WI38 (cell line): ENCODE results near the gene GDA.

ENCODE experiments used
- H3K4me3 ChIP-seq: 2 replicates; pipeline ENCODE4 v1.5.1; 2011; ENCODE audit warnings: low read depth, mild to moderate bottlenecking, control low read depth, low read length
- TF ChIP-seq, protein P1 (sequence below): IDR thresholded peaks from 2 replicates; pipeline ENCODE4 v1.5.1; 2012; ENCODE audit warnings: low read depth, mild to moderate bottlenecking, control low read depth, low read length

Gene GDA

DNA sequence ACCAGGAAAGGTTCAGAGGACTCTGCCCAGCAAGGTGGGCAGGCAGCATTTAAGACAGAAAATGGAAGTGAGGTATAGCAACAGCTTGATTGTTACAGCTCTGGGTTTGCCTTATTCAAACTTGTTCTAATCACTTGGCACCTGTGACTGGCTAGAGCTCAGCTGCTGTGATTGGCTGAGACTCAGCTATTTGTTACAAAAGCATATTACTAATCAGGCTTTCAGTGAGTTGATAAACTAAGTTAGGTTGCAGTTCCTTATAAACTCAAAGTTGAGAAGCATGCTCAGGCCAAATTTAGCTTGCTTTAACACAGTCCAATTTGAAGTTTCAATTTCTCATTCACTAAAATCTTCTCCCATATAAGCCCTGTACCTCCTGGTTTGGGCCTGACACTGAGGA is 56.3 kb downstream of the GDA start:
- no peak overlapping the region for H3K4me3 ChIP-seq
- TF ChIP-seq, protein P1, sequence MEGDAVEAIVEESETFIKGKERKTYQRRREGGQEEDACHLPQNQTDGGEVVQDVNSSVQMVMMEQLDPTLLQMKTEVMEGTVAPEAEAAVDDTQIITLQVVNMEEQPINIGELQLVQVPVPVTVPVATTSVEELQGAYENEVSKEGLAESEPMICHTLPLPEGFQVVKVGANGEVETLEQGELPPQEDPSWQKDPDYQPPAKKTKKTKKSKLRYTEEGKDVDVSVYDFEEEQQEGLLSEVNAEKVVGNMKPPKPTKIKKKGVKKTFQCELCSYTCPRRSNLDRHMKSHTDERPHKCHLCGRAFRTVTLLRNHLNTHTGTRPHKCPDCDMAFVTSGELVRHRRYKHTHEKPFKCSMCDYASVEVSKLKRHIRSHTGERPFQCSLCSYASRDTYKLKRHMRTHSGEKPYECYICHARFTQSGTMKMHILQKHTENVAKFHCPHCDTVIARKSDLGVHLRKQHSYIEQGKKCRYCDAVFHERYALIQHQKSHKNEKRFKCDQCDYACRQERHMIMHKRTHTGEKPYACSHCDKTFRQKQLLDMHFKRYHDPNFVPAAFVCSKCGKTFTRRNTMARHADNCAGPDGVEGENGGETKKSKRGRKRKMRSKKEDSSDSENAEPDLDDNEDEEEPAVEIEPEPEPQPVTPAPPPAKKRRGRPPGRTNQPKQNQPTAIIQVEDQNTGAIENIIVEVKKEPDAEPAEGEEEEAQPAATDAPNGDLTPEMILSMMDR: no peak

DNA sequence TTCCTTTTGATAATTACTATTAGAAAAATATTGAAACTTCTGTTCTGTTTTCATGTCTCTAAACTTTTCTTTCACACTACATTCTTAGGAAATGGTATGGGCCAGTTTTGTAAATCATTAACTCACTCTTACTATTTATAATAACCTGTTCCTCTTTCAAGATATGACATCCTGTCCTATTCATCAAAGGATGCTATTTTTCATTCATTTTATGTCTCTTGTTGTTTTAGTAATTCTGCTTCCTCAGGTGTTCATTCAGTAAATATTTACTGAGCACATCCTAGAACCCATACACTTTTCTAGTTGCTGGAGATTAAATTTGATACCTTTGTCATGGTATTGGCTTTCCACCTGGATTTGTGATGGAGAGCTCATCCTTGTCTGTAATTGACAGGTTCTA is 58.0 kb downstream of the GDA start:
- H3K4me3 ChIP-seq: no peak overlapping the region
- TF ChIP-seq, protein P1: no peak

DNA sequence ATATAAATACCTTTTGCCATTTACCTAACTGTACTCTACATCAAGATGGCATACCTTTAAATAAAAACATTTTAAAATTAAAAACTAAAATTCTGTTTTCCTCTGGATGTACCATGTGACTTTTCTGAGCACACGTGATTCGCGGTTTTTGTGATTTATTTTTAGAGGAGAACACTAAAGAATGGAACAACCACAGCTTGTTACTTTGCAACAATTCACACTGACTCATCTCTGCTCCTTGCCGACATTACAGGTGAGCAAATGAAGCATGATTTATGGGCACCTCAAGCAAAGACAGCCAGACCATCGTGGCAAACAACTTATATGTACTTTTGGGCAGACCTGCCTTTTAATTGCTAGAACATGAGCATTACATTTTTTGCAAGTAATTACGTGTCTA is 61.3 kb downstream of the GDA start:
- H3K4me3 ChIP-seq: no peak overlapping the region
- TF ChIP-seq, protein P1: no peak

GRCh38 chr9:72211047-72211446 is 61.8 kb downstream of the GDA start:
- TF ChIP-seq, protein P1: no peak
- no peak overlapping the region for H3K4me3 ChIP-seq

DNA sequence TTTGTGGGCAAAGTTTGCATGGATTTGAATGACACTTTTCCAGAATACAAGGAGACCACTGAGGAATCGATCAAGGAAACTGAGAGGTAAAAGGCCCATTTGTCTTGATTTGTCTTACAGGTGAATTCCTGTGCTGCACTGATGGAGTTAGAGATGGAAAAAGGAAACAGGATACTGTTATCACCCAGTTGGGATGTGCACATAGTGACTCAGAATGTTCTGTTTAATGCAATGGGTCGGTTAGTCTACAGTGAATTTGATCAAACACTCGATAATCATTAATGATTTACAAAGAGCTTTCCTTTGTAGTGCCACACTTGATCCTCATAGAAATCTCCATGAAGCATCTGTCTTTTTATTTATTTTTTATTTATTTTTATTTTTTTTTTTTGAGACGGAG is 64.7 kb downstream of the GDA start:
- TF ChIP-seq, protein P1: no peak
- H3K4me3 ChIP-seq: no peak overlapping the region

GRCh38 chr9:72217306-72217842 is 68.1 kb downstream of the GDA start:
- TF ChIP-seq, protein P1: no peak
- no peak overlapping the region for H3K4me3 ChIP-seq

- H3K4me3 ChIP-seq: no peak overlapping the region
- TF ChIP-seq, protein P1: no peak
Observed at GRCh38 chr9:72220589-72220988, 71.3 kb downstream of the GDA start.
